ENCODE data around the gene RAPGEF1.

RAPGEF1 gene

DNA sequence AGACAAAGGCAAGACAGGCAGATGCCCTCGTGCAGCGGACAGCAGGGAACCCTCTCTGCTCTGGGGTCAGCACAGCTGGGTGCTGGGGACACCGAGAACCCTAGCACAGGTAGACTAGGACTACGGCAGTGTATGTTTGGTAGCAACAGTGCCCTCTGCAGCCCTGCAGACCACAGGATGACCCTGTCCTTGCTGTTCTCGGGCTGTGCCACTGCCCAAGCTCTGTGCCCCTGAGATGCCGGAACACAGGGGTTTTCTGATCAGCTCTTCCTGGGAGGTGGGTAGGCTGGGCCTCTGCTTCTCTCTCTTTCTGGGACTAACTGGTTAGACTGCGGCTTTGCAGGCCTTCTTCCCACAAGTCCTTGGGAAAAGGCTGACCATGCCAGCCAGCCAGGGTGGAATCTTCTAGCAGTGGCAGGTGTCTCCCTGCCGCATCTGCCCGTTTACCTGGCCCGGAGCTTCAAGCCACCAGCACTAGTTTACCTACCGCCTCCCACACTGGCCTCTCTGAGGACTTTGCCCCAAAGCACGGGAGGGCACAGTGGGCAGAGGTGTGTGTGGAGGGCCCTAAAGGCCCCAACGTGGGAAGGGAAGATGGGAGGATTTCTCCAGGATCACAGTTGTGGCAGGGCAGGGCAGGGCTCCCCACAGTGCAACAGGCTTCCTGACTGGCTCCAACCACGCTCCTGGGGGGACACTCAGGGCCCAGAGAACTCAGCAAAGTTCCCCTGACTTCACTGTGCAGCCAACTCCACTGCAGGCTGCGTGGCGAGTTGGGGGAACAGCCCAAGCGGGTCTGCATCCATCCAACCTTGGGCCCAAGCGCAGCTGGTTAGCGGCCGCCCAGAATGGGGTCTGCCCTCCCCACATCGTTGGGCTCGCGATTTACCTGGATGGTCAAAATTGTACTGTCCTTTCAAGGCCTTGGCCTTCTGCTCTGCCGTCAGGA lies 210.0 kb downstream of the RAPGEF1 start:
- DNase-seq (ENCODE audit: low spot score) = no peak

DNA sequence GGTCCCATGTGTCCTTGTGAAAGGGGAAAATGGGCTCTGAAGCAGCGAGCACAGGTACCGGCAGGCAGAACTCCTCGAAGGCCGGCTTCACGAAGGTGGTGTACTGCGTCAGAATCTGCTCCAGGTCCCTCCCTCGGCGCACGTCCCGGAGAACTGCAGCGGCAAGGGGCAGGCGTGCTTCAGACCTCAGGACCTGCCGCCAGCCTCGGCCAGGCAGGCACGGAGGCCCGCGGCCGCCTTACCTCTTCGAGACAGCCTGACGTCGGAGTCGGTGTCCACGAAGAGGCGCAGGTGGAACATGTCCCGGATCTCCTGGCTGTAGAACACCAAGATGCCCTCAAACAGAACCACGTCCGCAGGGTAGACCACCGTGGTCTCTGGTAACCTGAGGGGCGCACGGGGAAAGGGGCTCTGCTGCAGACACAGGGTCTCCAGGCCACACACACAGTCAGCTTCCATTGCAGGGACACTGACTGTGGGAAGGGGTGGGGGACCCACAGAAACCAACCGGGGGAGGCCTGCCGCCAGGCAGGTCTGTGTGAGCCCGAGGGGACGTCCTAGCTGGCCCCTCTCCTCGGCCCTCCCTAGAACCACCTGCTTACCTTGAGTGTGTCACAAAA lies 210.9 kb downstream of the RAPGEF1 start:
- DNase-seq (ENCODE audit: low spot score) = no peak

DNA sequence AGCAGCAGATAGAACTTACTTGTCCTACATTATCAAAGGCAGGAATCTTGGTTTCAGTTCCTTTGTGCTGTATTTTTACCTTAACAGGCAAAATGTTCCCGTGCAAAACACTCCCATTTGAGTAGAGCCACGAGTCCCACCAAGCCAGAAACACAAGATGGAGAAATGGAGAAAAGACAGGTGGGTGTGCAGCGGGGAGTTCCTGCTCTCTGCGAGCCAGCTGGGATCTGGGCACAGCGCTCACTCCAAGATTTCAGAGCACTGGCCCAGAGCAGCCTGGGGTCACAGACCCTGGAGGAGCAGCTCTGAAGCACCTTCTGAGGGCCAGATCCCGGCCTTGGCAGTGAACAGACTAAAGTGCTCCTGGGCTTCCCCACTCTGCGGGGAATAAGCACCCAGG lies 211.7 kb downstream of the RAPGEF1 start:
- no peak for DNase-seq (ENCODE audit: low spot score)

Data from pons (tissue), 1 donor.